Neural cell (in vitro differentiated cells): Measurements from ENCODE around the gene SSBP2.

Source experiments
- CTCF ChIP-seq: fragments of 450-650 bp; IDR thresholded peaks from 2 replicates; pipeline ENCODE4 v1.5.1; 2014; ENCODE audit warnings: antibody characterized with exemption, mild to moderate bottlenecking, moderate library complexity; ENCODE audit not compliant: poor library complexity, severe bottlenecking
- EZH2 ChIP-seq: fragments of 200-600, 300-800 bp; shearing (Covaris generic), sonication (generic); IDR thresholded peaks from 2 replicates; pipeline ENCODE4 v1.6.1; 2014; ENCODE audit warnings: antibody characterized with exemption, low read length, borderline replicate concordance, mild to moderate bottlenecking; ENCODE audit not compliant: insufficient read depth, poor library complexity, severe bottlenecking
- MXI1 ChIP-seq: fragments of 450-650 bp; conservative IDR thresholded peaks from 2 replicates; pipeline ENCODE4 v1.6.1; 2014; ENCODE audit warnings: antibody characterized with exemption, mild to moderate bottlenecking; ENCODE audit not compliant: poor library complexity, severe bottlenecking
- POLR2AphosphoS5 ChIP-seq: IDR thresholded peaks from 2 replicates; pipeline ENCODE4 v1.6.1; 2012
- RAD21 ChIP-seq: fragments of 450-650 bp; conservative IDR thresholded peaks from 2 replicates; pipeline ENCODE4 v1.6.1; 2014; ENCODE audit warnings: antibody characterized with exemption, mild to moderate bottlenecking, moderate library complexity
- REST ChIP-seq: IDR thresholded peaks from 2 replicates; pipeline ENCODE4 v1.6.1; 2012; ENCODE audit warnings: borderline replicate concordance
- SMC3 ChIP-seq: fragments of 450-650 bp; conservative IDR thresholded peaks from 2 replicates; pipeline ENCODE4 v1.6.1; 2014; ENCODE audit warnings: antibody characterized with exemption, mild to moderate bottlenecking, moderate library complexity; ENCODE audit not compliant: poor library complexity

GRCh38 chr5:81572201-81572600 lies 178.7 kb downstream of the SSBP2 start:
- TF ChIP-seq CTCF = no peak
- no peak for TF ChIP-seq SMC3
- TF ChIP-seq POLR2AphosphoS5 = no peak
- no peak for TF ChIP-seq MXI1
- TF ChIP-seq EZH2 = no peak
- no peak for TF ChIP-seq REST
- no peak for TF ChIP-seq RAD21
